Measurements from ENCODE around the gene WNT7A. TPM values are rescaled to one million over a fixed set of nuclear protein-coding genes. Genes with fewer than 3 reads are reported as not detected.

Gene WNT7A
- total and polyA plus RNA-seq, 8 donors: 0.35 TPM; not detected in 7

- peak; percentile 57 to 71 (median 57) for TF ChIP-seq POLR2AphosphoS5 (IDR thresholded peaks at IDR 0.05)
- no peak for TF ChIP-seq POLR2A (IDR thresholded peaks at IDR 0.05)
- Histone ChIP-seq H3K9me3 (peaks cover 0 to 15% (median 3%) of the 10 kb centered on the region in 4 donors), H3K4me1 (peaks cover 11 to 20% (median 14%) of the 10 kb centered on the region in 4 donors), H3K27ac (peak overlapping the region in 4 of 5 donors; percentile 61 to 87 (median 70)), H3K36me3 (no peaks in the 10 kb centered on the region), H3K27me3 (peaks cover 0 to 8% (median 0%) of the 10 kb centered on the region in 3 donors), H3K4me3 (peak overlapping the region; percentile 49 to 66 (median 58))
- WGBS, 5 donors: 1 to 3% (median 2%) methylated on average over 62 to 86 of the region's 86 CpGs
- DNase-seq: peak; percentile 96 to 98
- intact Hi-C loops (cut with DNase I; ENCODE audit: low total_unique reads): no loop called here
Observed at GRCh38 chr3:13895155-13896105, 15.6 kb upstream of the WNT7A start.

- Histone ChIP-seq H3K27ac (peak overlapping the region in 2 of 5 donors; percentile 61 to 87), H3K4me1 (peaks cover 11 to 20% (median 14%) of the 10 kb centered on the region in 4 donors), H3K4me3 (peak overlapping the region; percentile 49 to 66 (median 58)), H3K36me3 (no peaks in the 10 kb centered on the region), H3K27me3 (peaks cover 0 to 8% (median 0%) of the 10 kb centered on the region in 3 donors), H3K9me3 (peaks cover 0 to 8% (median 0%) of the 10 kb centered on the region in 4 donors)
- intact Hi-C loops (cut with DNase I; ENCODE audit: low total_unique reads): no loop called here
- WGBS, 5 donors: 33 to 46% (median 35%) methylated on average over 20 of the region's 20 CpGs
- DNase-seq: no peak
- TF ChIP-seq POLR2AphosphoS5 (IDR thresholded peaks at IDR 0.05): no peak
- TF ChIP-seq POLR2A (IDR thresholded peaks at IDR 0.05): no peak
- TF ChIP-seq EP300 (IDR thresholded peaks at IDR 0.05): no peak
- TF ChIP-seq CTCF (IDR thresholded peaks at IDR 0.05): no peak
Observed at GRCh38 chr3:13894807-13895154, 14.9 kb upstream of the WNT7A start.

DNA sequence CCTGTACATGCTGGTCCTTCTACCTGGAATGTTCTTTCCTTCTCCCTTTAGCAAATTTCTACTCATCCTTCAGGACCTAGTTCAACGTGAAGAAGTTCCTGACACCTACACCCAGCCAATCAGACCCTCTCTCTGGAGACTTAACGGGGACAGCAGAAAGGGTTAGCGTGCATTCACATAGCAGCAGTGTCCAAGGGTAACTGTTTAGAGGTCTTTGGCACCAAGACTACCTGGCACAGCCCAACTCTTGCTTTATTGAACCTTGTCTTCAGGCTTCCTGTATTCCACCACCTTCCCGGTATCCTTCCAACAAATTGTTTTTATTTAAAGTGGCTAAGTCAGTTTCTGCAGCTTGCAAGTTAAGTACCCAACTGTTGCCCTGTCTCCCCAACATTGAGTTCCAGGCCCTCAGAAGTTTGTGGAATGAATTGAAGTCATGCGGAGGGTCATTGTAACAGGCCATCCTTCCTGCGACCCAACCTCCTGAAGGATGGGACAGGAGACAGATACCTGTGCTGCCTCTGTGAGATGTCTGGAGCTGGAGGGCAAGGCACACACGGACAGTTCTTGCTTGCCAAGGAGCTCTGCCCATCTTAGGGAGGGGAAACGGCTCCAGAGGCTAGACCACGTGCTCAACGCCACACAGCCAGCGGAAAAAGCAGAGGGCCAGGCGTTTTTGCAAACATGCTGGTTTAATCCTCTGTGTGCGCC, 14.4 kb upstream of the WNT7A start:
- no peaks in the 10 kb centered on the region for H3K36me3 ChIP-seq
- H3K4me1 ChIP-seq: peaks cover 11 to 20% (median 14%) of the 10 kb centered on the region in 4 donors
- peak overlapping the region in 2 of 4 donors; percentile 54 to 61 for H3K4me3 ChIP-seq
- peaks cover 0 to 3% (median 0%) of the 10 kb centered on the region in 4 donors for H3K9me3 ChIP-seq
- 63 to 70% (median 63%) methylated on average over 13 of the region's 13 CpGs for WGBS, 5 donors
- DNase-seq: no peak
- H3K27me3 ChIP-seq: peaks cover 0 to 8% (median 0%) of the 10 kb centered on the region in 3 donors
- peak overlapping the region in 1 of 5 donors; percentile 87 for H3K27ac ChIP-seq
- intact Hi-C loops (cut with DNase I; ENCODE audit: low total_unique reads): no loop called here
- TF ChIP-seq POLR2AphosphoS5 (IDR thresholded peaks at IDR 0.05) (no peak), CTCF (IDR thresholded peaks at IDR 0.05) (no peak), POLR2A (IDR thresholded peaks at IDR 0.05) (no peak), EP300 (IDR thresholded peaks at IDR 0.05) (no peak)

GRCh38 chr3:13892304-13892703, 12.4 kb upstream of the WNT7A start:
- Histone ChIP-seq H3K4me1 (peaks cover 11 to 20% (median 14%) of the 10 kb centered on the region in 4 donors), H3K9me3 (no peaks in the 10 kb centered on the region), H3K27me3 (peaks cover 0 to 8% (median 0%) of the 10 kb centered on the region in 3 donors), H3K4me3 (no peak overlapping the region), H3K27ac (no peak overlapping the region), H3K36me3 (no peaks in the 10 kb centered on the region)
- intact Hi-C loops (cut with DNase I; ENCODE audit: low total_unique reads): no loop called here
- 88 to 96% (median 91%) methylated on average over 2 of the region's 2 CpGs for WGBS, 5 donors
- DNase-seq: no peak
- TF ChIP-seq CTCF (IDR thresholded peaks at IDR 0.05): no peak
- no peak for TF ChIP-seq POLR2AphosphoS5 (IDR thresholded peaks at IDR 0.05)
- no peak for TF ChIP-seq POLR2A (IDR thresholded peaks at IDR 0.05)
- no peak for TF ChIP-seq EP300 (IDR thresholded peaks at IDR 0.05)

Measured in stomach (tissue), 9 donors.